Loucy (cell line): ENCODE data around the gene ACACB.
A peak's percentile ranks its signal among the peaks of the same experiment; 100 is the strongest.

Source experiments
- H2AFZ ChIP-seq: fragments of 200-600 bp; sonication (generic); 2 replicates; pipeline ENCODE4 v1.6.0; 2016; ENCODE audit warnings: antibody characterized with exemption, mild to moderate bottlenecking, low read length, moderate library complexity
- H3F3A ChIP-seq: fragments of 200-600 bp; 2 replicates; pipeline ENCODE4 v1.6.0; 2016; ENCODE audit warnings: antibody characterized with exemption, low read depth, mild to moderate bottlenecking
- H3K27me3 ChIP-seq: fragments of 200-600 bp; sonication (generic); 2 replicates; pipeline ENCODE4 v1.6.1; 2014; ENCODE audit warnings: low read length, mild to moderate bottlenecking; ENCODE audit not compliant: insufficient read depth, poor library complexity, severe bottlenecking
- H3K36me3 ChIP-seq: fragments of 200-600 bp; sonication (generic); 2 replicates; pipeline ENCODE4 v1.6.1; 2016; ENCODE audit warnings: low read length; ENCODE audit not compliant: insufficient read depth
- H3K4me1 ChIP-seq: fragments of 200-600 bp; sonication (generic); 2 replicates; pipeline ENCODE4 v1.5.1; 2014; ENCODE audit warnings: low read length, mild to moderate bottlenecking; ENCODE audit not compliant: insufficient read depth, poor library complexity, severe bottlenecking
- H3K4me2 ChIP-seq: fragments of 200-600 bp; sonication (generic); 2 replicates; pipeline ENCODE4 v1.6.0; 2014; ENCODE audit warnings: antibody characterized with exemption, low read length, low read depth, mild to moderate bottlenecking; ENCODE audit not compliant: poor library complexity, severe bottlenecking
- H3K4me3 ChIP-seq: fragments of 200-600 bp; sonication (generic); 2 replicates; pipeline ENCODE4 v1.5.1; 2014; ENCODE audit warnings: low read length, mild to moderate bottlenecking, mixed read lengths; ENCODE audit not compliant: poor library complexity, severe bottlenecking
- H3K79me2 ChIP-seq: fragments of 200-600 bp; sonication (generic); 2 replicates; pipeline ENCODE4 v1.6.1; 2014; ENCODE audit warnings: low read length; ENCODE audit not compliant: insufficient read depth
- H3K9ac ChIP-seq: fragments of 200-600 bp; sonication (generic); 2 replicates; pipeline ENCODE4 v1.6.0; 2014; ENCODE audit warnings: mild to moderate bottlenecking, low read depth, low read length, moderate library complexity; ENCODE audit not compliant: poor library complexity, severe bottlenecking
- H3K9me2 ChIP-seq: fragments of 200-600 bp; sonication (generic); replicated peaks from 2 replicates; pipeline ENCODE4 v1.6.1; 2016; ENCODE audit warnings: low read depth, low read length, mixed read lengths
- H3K9me3 ChIP-seq: fragments of 200-600 bp; sonication (generic); 2 replicates; pipeline ENCODE4 v1.6.1; 2014; ENCODE audit warnings: mild to moderate bottlenecking, antibody characterized with exemption, low read length, low read depth; ENCODE audit not compliant: insufficient read depth
- H4K20me1 ChIP-seq: fragments of 200-600 bp; sonication (generic); 2 replicates; pipeline ENCODE4 v1.6.0; 2014; ENCODE audit warnings: antibody characterized with exemption, low read length, mild to moderate bottlenecking; ENCODE audit not compliant: insufficient read depth, poor library complexity, severe bottlenecking
- EZH2phosphoT487 ChIP-seq: fragments of 200-600 bp; IDR thresholded peaks from 2 replicates; pipeline ENCODE4 v1.6.1; 2018; ENCODE audit warnings: antibody characterized with exemption, mild to moderate bottlenecking, moderate library complexity, borderline replicate concordance
- TF ChIP-seq, protein P1 (sequence below): fragments of 200-600 bp; sonication (generic); conservative IDR thresholded peaks from 2 replicates; pipeline ENCODE4 v1.5.1; 2014; ENCODE audit warnings: mild to moderate bottlenecking, antibody characterized with exemption, low read length

ACACB gene

DNA sequence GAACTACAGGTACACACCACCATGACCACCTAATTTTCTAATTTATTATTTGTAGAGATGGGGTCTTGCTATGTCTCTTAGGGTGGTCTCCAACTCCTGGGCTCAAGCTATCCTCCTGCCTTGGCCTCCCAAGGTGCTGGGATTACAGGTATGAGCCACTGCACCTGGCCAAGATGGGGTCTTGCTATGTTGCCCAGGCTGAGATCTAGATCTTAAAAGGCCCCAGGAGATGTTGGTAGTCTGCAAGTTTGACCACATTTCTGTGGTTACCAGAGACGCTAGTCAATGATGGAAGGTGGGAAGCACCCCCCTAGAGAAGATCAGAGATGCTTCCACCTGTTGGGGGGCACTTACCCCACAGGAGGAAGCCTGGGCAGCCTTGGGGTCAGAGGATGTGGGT is 158.0 kb downstream of the ACACB start:
- Histone ChIP-seq H3K27me3 (no peaks in the 10 kb centered on the region), H3K9me2 (no peaks in the 10 kb centered on the region), H3F3A (no peaks in the 10 kb centered on the region), H3K4me1 (peaks cover 13% of the 10 kb centered on the region), H3K9ac (no peak overlapping the region), H2AFZ (no peak overlapping the region), H3K9me3 (no peaks in the 10 kb centered on the region), H4K20me1 (no peaks in the 10 kb centered on the region), H3K79me2 (no peaks in the 10 kb centered on the region), H3K36me3 (no peaks in the 10 kb centered on the region), H3K4me3 (no peak overlapping the region), H3K4me2 (no peak overlapping the region)
- TF ChIP-seq, protein P1, sequence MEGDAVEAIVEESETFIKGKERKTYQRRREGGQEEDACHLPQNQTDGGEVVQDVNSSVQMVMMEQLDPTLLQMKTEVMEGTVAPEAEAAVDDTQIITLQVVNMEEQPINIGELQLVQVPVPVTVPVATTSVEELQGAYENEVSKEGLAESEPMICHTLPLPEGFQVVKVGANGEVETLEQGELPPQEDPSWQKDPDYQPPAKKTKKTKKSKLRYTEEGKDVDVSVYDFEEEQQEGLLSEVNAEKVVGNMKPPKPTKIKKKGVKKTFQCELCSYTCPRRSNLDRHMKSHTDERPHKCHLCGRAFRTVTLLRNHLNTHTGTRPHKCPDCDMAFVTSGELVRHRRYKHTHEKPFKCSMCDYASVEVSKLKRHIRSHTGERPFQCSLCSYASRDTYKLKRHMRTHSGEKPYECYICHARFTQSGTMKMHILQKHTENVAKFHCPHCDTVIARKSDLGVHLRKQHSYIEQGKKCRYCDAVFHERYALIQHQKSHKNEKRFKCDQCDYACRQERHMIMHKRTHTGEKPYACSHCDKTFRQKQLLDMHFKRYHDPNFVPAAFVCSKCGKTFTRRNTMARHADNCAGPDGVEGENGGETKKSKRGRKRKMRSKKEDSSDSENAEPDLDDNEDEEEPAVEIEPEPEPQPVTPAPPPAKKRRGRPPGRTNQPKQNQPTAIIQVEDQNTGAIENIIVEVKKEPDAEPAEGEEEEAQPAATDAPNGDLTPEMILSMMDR, result no peak
- no peak for TF ChIP-seq EZH2phosphoT487

DNA sequence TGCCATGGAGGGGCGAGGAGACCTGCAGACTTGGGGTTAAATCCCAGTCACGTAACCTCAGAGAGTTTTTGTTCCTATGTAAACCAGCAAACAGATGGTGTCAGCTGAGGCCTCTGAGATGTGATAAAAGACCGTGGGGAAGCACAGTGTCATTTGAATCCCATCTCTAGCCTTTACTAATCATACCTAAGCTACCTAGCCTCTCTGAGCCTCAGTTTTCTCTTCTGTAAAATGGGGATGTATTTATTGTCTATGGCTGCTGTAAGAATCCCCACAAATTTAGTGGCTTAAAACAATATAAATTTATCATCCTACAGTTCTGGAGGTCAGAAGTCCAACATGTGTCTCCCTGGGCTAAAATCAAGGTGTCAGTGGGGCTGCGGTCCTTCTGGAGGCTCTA is 158.8 kb downstream of the ACACB start:
- no peaks in the 10 kb centered on the region for H3K9me2 ChIP-seq
- TF ChIP-seq, protein P1, result no peak
- TF ChIP-seq EZH2phosphoT487, result no peak
- H3K9me3 ChIP-seq, result no peaks in the 10 kb centered on the region
- no peaks in the 10 kb centered on the region for H3K27me3 ChIP-seq
- H2AFZ ChIP-seq, result no peak overlapping the region
- H3K36me3 ChIP-seq, result no peaks in the 10 kb centered on the region
- no peaks in the 10 kb centered on the region for H3K79me2 ChIP-seq
- H3K9ac ChIP-seq, result no peak overlapping the region
- no peak overlapping the region for H3K4me2 ChIP-seq
- H3F3A ChIP-seq, result no peaks in the 10 kb centered on the region
- H3K4me3 ChIP-seq, result no peak overlapping the region
- H3K4me1 ChIP-seq, result peaks cover 13% of the 10 kb centered on the region
- no peaks in the 10 kb centered on the region for H4K20me1 ChIP-seq

DNA sequence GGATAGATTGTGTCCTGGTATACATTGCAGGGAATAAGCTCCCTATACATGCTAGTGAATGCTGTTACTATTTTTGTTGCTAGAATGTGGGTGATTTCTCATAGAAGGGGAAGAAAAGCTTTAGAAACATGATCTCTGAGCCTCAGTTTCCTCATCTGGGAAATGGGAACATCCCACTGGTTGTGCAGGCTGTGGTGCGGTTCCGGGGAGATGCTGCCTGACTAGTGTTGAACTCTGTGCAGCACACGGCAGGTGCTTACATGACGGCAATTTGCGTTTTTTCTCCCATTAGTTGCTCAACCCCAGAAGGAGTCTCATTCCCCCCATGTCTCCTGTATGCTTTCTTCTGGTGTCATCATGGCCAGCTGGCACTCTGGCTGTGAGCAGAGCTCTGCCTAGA is 159.8 kb downstream of the ACACB start:
- TF ChIP-seq EZH2phosphoT487, result no peak
- TF ChIP-seq, protein P1, result no peak
- no peaks in the 10 kb centered on the region for H3K36me3 ChIP-seq
- no peaks in the 10 kb centered on the region for H4K20me1 ChIP-seq
- no peaks in the 10 kb centered on the region for H3K9me2 ChIP-seq
- no peaks in the 10 kb centered on the region for H3K9me3 ChIP-seq
- peak overlapping the region; percentile 53 for H2AFZ ChIP-seq
- H3K4me3 ChIP-seq, result no peak overlapping the region
- peak overlapping the region; percentile 24 for H3K4me2 ChIP-seq
- no peaks in the 10 kb centered on the region for H3K79me2 ChIP-seq
- H3K27me3 ChIP-seq, result no peaks in the 10 kb centered on the region
- no peaks in the 10 kb centered on the region for H3F3A ChIP-seq
- no peak overlapping the region for H3K9ac ChIP-seq
- peaks cover 13% of the 10 kb centered on the region for H3K4me1 ChIP-seq
